Mesothelial cell of epicardium (in vitro differentiated cells): ENCODE data around the gene ITGBL1. TPM values are rescaled to one million over a fixed set of nuclear protein-coding genes. Genes with fewer than 3 reads are reported as not detected.

Experiments used
- DNase-seq, 2 experiments: peaks; one replicate each; pipeline ENCODE4 v3.0.0; 2021; ENCODE audit warnings: low spot score in 2 of 2; ENCODE audit not compliant: unreplicated experiment in 2 of 2
- H3K27ac Mint-ChIP-seq: 2 replicates; pipeline ENCODE4 v1.8.0; 2021; ENCODE audit warnings: mixed read lengths
- H3K27me3 Mint-ChIP-seq: 2 replicates; pipeline ENCODE4 v1.8.0; 2021; ENCODE audit warnings: low read depth, mixed read lengths
- H3K36me3 Mint-ChIP-seq: 2 replicates; pipeline ENCODE4 v1.8.0; 2021; ENCODE audit warnings: mixed read lengths
- H3K4me1 Mint-ChIP-seq: 2 replicates; pipeline ENCODE4 v1.8.0; 2021; ENCODE audit warnings: mixed read lengths
- H3K4me3 Mint-ChIP-seq: 2 replicates; pipeline ENCODE4 v1.8.0; 2021; ENCODE audit warnings: mild to moderate bottlenecking, moderate library complexity, mixed read lengths
- H3K9me3 Mint-ChIP-seq: 2 replicates; pipeline ENCODE4 v1.8.0; 2021; ENCODE audit warnings: mixed read lengths
- total RNA-seq: library from RNA; stranded (reverse); gene quantifications from 3 replicates; pipeline ENCODE4 v1.2.1, GENCODE V29; 2021
- TF ChIP-seq, protein P1 (sequence below): fragments of 200-600 bp; sonication (generic); IDR thresholded peaks from one replicate; pipeline ENCODE4 v1.5.0; 2021; ENCODE audit warnings: antibody characterized with exemption; ENCODE audit not compliant: unreplicated experiment

ITGBL1 gene
- total RNA-seq, 1 donor from 2014 or later, result 0.07 TPM

DNA sequence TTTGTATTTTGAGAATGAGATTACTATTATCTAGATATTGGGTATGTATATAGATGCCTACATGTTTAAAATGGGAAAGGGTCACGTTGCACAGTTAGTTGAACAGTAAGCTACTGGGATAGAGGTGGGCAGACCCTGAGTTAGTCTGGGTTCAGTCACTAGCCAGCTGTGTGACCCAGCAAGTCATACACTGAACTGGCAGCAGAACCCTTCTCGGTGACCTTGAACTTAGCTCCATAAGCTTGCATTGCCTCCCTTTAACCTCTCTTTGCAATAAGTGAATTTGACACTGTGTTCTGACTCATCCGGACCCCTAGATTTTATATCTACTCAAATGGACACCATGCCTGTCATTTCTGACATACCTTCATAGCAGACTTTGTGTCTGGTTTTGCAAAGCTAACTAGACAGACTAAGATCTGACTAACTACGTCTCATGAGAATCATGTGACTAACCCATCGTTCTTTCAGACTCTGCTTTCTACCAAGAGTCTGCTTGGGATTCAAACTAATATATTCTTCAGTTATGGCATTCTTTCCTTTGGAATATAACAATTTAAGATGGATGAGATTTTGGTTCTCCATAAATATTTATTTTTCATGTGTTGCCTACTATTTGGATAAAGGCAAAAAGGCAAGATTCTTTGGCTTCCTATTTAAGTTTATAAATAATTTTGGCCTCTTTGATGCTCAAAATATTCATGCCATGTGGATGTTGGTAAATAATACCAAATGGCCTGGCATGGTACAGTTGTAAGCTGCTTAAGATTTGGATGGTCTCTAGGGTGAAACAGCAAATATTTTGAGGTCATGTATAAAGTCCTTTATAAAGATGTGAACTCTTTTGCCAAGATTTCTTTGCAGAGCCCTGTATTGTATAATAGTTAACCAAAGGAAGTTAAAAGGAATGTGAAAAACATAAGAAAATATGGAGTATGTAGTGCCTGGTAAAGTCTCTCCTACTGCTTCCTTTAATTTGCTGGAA is 159.3 kb downstream of the ITGBL1 start:
- H3K36me3 Mint-ChIP-seq, result no peaks in the 10 kb centered on the region
- no peak overlapping the region for H3K4me3 Mint-ChIP-seq
- H3K27ac Mint-ChIP-seq, result no peak overlapping the region

DNA sequence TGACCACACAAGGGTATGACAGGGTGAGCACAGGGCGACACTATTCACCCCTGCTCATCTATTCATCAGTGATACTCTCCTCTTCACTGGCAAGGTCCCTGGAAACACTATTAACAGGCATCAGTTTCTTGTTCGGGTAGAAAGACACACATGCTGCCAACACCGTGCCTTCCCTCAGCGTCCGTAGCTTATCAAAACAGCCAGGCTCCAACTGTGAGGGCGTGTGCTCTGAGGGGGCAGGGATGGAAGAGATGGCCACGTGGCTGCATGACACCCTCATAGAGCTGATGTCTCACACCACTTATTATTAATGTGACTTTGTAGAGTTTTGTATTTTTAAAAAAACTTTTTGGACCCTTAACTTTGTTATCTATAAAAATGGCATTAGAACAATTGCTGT is 160.3 kb downstream of the ITGBL1 start:
- Mint-ChIP-seq H3K9me3 (peaks cover 2% of the 10 kb centered on the region), H3K36me3 (no peaks in the 10 kb centered on the region), H3K4me1 (no peaks in the 10 kb centered on the region), H3K4me3 (no peak overlapping the region), H3K27me3 (peaks cover 11% of the 10 kb centered on the region), H3K27ac (no peak overlapping the region)
- TF ChIP-seq, protein P1, sequence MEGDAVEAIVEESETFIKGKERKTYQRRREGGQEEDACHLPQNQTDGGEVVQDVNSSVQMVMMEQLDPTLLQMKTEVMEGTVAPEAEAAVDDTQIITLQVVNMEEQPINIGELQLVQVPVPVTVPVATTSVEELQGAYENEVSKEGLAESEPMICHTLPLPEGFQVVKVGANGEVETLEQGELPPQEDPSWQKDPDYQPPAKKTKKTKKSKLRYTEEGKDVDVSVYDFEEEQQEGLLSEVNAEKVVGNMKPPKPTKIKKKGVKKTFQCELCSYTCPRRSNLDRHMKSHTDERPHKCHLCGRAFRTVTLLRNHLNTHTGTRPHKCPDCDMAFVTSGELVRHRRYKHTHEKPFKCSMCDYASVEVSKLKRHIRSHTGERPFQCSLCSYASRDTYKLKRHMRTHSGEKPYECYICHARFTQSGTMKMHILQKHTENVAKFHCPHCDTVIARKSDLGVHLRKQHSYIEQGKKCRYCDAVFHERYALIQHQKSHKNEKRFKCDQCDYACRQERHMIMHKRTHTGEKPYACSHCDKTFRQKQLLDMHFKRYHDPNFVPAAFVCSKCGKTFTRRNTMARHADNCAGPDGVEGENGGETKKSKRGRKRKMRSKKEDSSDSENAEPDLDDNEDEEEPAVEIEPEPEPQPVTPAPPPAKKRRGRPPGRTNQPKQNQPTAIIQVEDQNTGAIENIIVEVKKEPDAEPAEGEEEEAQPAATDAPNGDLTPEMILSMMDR, result no peak
- no peak for DNase-seq

More for the DNA sequence above, 159.3 kb downstream of the ITGBL1 start:
- TF ChIP-seq, protein P1, result no peak
- H3K4me1 Mint-ChIP-seq, result no peaks in the 10 kb centered on the region
- DNase-seq, result no peak
- peaks cover 4% of the 10 kb centered on the region for H3K9me3 Mint-ChIP-seq
- peaks cover 11% of the 10 kb centered on the region for H3K27me3 Mint-ChIP-seq

DNA sequence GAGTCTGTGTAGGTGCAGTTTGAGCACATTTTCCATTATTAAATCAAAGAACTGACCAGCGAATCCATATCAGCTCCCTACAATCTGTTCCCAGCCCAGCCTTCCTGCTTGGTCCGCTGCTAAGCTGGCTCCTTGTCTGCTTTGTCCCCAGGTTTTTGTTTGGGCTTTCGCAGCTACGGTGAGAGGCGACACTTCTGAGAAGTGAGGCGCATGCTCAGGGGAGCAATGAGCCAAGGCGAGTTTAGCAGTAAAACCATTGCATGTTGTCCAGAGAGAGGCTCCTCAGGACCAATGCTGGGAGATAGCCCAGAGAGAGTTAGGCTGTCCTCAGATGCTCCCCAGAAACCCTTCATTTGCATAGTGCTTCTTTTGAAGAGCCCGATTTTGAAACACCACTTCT is 162.0 kb downstream of the ITGBL1 start:
- DNase-seq, result no peak
- peaks cover 11% of the 10 kb centered on the region for H3K27me3 Mint-ChIP-seq
- no peaks in the 10 kb centered on the region for H3K9me3 Mint-ChIP-seq
- no peaks in the 10 kb centered on the region for H3K36me3 Mint-ChIP-seq
- no peak overlapping the region for H3K27ac Mint-ChIP-seq
- H3K4me3 Mint-ChIP-seq, result no peak overlapping the region
- H3K4me1 Mint-ChIP-seq, result no peaks in the 10 kb centered on the region
- TF ChIP-seq, protein P1, result no peak

DNA sequence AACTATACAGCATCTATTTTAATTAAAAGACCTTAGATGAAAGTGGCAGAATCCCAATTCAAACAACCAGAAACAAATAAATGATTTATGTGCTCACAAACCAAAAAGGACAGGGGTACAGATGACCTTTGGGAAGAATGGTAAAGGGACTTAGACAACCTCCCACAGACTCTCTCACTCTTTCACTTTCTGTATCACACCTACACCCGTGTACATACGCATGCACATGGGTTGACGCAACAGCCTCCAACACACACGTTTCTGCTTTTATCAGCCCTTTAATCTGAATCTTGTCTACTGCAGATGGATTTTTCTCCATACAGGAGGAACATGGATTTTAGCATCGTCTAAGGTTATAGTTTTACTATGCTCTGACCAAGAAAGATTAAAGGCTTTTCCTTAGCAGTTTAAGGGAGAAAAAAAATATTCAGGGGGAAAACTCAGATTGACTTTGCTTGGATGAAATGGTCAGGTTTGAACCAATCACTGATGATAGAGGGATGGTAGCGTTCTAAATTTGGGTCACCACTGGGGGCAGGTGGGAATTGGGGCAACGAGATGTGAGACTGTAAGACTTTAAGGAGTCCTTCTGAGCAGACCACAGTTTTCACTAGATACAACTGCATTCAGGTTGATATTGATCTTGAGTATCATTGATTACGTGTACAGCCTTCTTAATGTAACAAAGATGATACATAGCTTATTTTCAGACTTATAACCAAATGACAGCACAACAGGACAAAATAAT is 166.1 kb downstream of the ITGBL1 start:
- no peak overlapping the region for H3K4me3 Mint-ChIP-seq
- no peaks in the 10 kb centered on the region for H3K9me3 Mint-ChIP-seq
- no peak for DNase-seq
- TF ChIP-seq, protein P1, result no peak
- H3K27ac Mint-ChIP-seq, result no peak overlapping the region
- H3K4me1 Mint-ChIP-seq, result peaks cover 4% of the 10 kb centered on the region
- peaks cover 7% of the 10 kb centered on the region for H3K27me3 Mint-ChIP-seq
- H3K36me3 Mint-ChIP-seq, result no peaks in the 10 kb centered on the region

DNA sequence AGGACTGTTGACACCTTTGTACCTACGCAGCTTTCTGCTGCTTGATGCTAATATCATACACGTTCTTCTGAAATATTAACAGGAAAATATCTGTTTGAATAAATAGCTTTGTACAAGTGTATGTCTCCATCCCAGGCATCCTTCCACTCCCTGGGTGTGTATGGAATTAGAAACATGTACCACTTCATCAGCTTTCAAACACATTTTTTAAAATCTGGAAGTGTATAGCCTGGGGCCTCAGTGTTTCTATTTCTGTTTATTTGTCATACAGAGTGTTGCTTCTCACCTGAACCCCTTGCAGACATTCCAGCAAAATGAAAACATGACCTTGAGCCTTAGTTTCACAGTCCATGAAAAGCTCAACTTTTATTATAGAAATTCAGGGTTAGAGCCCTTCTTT is 168.6 kb downstream of the ITGBL1 start:
- Mint-ChIP-seq H3K27ac (no peak overlapping the region), H3K4me1 (peaks cover 9% of the 10 kb centered on the region), H3K9me3 (no peaks in the 10 kb centered on the region), H3K36me3 (no peaks in the 10 kb centered on the region), H3K4me3 (no peak overlapping the region), H3K27me3 (peaks cover 1% of the 10 kb centered on the region)
- TF ChIP-seq, protein P1, result no peak
- no peak for DNase-seq
